GM18526 (cell line): ENCODE measurements around the gene CD46.

Experiments
- POLR2A ChIP-seq: IDR thresholded peaks from 3 replicates; pipeline ENCODE4 v1.6.1; 2011; ENCODE audit not compliant: insufficient read length; ENCODE audit errors: extremely low read depth

Gene CD46

GRCh38 chr1:207750631-207751305 lies 1.1 kb upstream of the CD46 start:
- no peak for TF ChIP-seq POLR2A

DNA sequence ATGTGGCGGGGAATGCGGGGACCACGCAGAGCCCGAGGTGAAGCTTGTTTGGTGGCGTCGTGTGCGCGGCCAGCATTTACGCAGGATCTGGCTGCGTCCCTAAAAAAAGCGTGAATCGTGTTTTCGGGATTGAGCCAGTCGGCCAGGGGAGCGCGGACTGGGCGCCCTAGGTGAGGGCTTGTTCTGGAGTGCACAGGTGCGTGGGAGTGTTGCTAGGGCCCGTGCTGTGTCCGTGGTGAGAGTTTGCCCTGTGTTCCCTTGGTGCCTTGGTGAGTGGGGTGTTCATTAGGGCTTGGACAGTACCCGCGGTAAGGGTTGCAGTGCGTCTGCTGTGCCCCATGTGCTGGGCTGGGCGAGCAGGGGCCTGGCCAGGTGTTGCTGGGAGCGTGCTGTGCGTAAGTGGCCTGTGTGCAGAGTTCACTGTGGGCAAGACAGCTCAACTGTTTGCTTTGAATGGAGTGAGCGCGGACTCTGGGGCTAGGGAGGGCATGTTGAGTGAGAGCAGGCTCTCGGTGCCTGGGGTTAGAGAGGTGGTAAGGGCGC lies 673 bp downstream of the CD46 start:
- no peak for TF ChIP-seq POLR2A

GRCh38 chr1:207753611-207754010 lies 1.8 kb downstream of the CD46 start:
- no peak for TF ChIP-seq POLR2A

GRCh38 chr1:207754011-207754410 lies 2.2 kb downstream of the CD46 start:
- no peak for TF ChIP-seq POLR2A

- no peak for TF ChIP-seq POLR2A
Measured at GRCh38 chr1:207754974-207755700, 3.3 kb downstream of the CD46 start.

DNA sequence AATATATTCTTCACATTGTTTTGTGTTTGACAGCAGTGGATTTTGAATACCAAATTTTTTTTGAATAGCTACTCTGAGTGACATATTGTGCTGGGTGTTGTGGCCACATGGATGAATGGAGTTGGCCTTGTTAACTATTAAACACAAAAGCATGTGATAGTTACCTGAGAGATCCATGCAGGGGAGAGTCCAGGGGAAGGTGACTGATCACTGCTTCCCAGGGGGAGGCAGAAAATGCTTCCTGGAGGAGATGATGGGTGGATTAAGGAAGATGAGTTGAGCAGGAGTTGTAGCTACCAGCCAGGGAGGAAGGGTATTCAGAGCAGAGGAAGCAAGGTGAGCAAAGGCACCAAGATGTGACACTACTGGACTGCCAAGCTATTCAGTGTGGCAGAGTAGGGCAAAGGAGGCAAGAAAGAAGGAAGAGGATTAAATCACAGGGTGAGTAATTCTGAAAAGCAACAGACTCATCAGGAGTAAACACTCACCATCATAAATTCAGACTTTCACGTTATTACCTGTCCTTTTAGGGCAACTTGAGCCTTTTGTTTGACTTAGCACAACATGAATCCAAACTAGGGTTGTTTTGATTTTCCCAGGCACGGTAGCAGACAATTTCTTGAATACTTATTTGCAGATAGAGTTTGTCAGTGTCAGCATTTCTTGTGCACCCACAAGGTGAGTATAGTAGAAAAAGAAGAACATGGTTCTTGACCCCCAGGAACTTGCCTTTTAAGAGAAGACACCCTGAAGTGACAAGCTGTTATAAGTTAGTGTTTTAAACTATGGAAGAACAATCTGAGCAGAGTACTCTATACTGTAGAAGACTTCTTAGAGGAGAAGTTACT lies 4.2 kb downstream of the CD46 start:
- TF ChIP-seq POLR2A: no peak

- TF ChIP-seq POLR2A: no peak
Measured at GRCh38 chr1:207762622-207763021, 10.8 kb downstream of the CD46 start.

DNA sequence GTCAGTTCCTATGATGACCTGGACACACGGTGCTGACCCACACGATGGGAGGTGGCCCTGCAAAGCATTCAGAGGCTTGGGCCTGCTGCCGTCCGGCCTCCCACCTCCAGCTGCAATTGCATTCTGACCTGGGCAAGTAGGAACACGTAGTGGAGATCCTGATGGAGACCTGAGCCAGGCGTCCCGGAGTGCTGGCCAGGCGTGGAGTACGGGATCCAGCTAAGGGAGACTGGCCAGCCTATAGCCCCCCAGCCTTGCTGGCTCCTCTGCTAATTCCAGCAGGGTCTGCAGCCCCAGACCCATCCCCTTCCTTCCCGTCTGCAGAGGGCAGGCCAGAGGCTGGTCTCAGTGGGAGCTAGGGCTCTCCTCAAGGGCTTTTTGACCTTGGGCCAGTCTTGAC lies 11.2 kb downstream of the CD46 start:
- TF ChIP-seq POLR2A: no peak

DNA sequence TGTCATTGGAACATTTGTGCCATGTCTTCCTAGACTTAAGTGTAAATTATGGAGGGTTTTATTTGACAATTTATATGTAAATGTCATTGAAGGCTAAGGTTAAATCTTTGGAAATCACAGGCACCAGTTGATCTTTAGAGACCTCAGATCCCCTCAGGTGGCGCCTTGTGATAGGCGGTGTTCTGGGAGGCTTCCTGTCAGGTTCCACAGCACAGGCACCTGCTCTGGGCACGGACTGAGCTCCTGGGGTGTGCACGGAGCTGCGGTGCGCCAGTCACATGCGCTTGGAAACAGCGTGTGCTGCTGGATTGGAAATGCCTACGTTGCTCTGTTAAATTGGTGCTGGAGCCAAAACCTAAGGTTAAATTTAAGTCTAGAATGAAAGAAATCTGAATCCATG lies 12.1 kb downstream of the CD46 start:
- no peak for TF ChIP-seq POLR2A

GRCh38 chr1:207766569-207766968 lies 14.7 kb downstream of the CD46 start:
- TF ChIP-seq POLR2A: no peak

GRCh38 chr1:207779008-207779407 lies 27.2 kb downstream of the CD46 start:
- no peak for TF ChIP-seq POLR2A

- TF ChIP-seq POLR2A: no peak
Measured at GRCh38 chr1:207781312-207781711, 29.5 kb downstream of the CD46 start.

- TF ChIP-seq POLR2A: no peak
Measured at GRCh38 chr1:207787776-207788175, 35.9 kb downstream of the CD46 start.

DNA sequence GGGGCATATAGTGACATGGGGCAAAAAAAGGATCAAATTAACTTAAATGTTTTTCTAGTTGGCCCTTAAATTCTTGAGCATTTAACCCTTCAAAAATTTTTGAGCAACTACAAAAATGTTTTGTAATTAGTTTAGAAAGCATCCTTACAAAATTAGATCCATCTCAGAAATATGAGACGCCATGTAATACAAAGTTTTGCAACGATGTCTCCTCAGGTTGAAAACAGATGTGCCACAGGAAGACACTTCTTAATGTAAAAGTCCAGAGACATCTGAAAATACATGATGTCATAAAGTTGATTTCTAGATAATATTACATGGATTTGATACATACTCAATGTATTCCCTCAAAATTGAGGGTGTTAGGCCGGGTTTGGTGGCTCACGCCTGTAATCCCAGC lies 37.5 kb downstream of the CD46 start:
- TF ChIP-seq POLR2A: no peak
